PC-3 (cell line): Measurements from ENCODE around the gene DAB1.

Experiments
- EZH2 ChIP-seq: fragments of 300-600 bp; sonication (generic); IDR thresholded peaks from one replicate; pipeline ENCODE4 v1.6.1; 2017; ENCODE audit warnings: antibody characterized with exemption, mild to moderate bottlenecking, low read length; ENCODE audit not compliant: unreplicated experiment
- EZH2phosphoT487 ChIP-seq: fragments of 300-600 bp; sonication (generic); IDR thresholded peaks from 2 replicates; pipeline ENCODE4 v1.6.1; 2018; ENCODE audit warnings: mild to moderate bottlenecking, antibody characterized with exemption, low read length, borderline replicate concordance
- TF ChIP-seq, protein P1 (sequence below): fragments of 300-600 bp; sonication (generic); conservative IDR thresholded peaks from 2 replicates; pipeline ENCODE4 v1.5.1; 2017; ENCODE audit warnings: antibody characterized with exemption, low read depth, mild to moderate bottlenecking, low read length

DNA sequence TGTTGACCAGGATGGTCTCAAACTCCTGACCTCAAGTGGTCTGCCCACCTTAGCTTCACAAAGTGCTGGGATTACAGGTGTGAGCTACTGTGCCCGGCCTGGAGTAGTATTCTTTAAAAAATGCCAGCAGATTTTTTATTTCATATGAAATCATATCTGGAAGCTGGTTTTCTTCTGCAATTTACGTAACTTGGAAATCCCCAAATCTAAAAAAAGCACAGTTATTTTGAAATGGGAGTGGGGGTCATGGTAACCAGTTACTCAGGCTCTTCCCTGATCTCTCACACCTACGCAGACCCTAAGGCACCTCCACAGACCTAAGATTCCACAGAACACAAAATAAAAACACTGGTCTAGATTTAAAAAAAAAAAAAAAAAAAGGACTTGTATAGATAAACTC is 219.8 kb downstream of the DAB1 start:
- TF ChIP-seq, protein P1, sequence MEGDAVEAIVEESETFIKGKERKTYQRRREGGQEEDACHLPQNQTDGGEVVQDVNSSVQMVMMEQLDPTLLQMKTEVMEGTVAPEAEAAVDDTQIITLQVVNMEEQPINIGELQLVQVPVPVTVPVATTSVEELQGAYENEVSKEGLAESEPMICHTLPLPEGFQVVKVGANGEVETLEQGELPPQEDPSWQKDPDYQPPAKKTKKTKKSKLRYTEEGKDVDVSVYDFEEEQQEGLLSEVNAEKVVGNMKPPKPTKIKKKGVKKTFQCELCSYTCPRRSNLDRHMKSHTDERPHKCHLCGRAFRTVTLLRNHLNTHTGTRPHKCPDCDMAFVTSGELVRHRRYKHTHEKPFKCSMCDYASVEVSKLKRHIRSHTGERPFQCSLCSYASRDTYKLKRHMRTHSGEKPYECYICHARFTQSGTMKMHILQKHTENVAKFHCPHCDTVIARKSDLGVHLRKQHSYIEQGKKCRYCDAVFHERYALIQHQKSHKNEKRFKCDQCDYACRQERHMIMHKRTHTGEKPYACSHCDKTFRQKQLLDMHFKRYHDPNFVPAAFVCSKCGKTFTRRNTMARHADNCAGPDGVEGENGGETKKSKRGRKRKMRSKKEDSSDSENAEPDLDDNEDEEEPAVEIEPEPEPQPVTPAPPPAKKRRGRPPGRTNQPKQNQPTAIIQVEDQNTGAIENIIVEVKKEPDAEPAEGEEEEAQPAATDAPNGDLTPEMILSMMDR: no peak
- TF ChIP-seq EZH2phosphoT487: no peak
- no peak for TF ChIP-seq EZH2
